D721Med (cell line): Measurements from ENCODE around the gene NLGN1.

Experiments used
- DNase-seq: peaks from one replicate; pipeline ENCODE4 v3.0.0; 2011; ENCODE audit warnings: low spot score; ENCODE audit not compliant: insufficient read length
- FAIRE-seq: peaks from 2 replicates; lab custom pipeline; 2011; peaks lifted over from hg19 to GRCh38; lab: Jason Lieb, UNC
- CTCF ChIP-seq: IDR thresholded peaks from 2 replicates; pipeline ENCODE4 v1.5.1; 2012; ENCODE audit warnings: mild to moderate bottlenecking, control low read depth; ENCODE audit not compliant: insufficient read depth; ENCODE audit errors: missing control alignments

NLGN1 gene

DNA sequence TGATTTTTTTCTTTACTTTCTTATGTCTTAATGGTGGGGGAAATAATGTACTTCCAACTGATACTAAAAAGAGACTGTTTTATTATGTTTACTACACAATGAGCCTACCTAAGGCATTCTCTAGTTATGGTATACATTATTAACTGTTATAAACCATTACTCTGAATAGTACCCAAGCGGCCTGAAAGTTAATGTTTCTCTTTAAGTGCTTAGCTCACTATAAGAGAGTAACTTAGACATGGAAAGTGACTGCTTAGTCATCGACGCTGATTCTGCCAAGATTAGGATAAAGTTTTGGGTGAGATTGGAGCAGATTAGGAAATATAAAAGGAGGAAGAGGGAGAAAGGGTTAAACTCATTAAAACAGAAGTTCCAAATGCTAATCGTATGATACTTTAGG is 365.0 kb downstream of the NLGN1 start:
- no peak for TF ChIP-seq CTCF
- DNase-seq (no peak), FAIRE-seq (no peak)

- FAIRE-seq (no peak), DNase-seq (no peak)
- no peak for TF ChIP-seq CTCF
Measured at GRCh38 chr3:173770011-173770410, 372.5 kb downstream of the NLGN1 start.

GRCh38 chr3:173770796-173771573 is 373.4 kb downstream of the NLGN1 start:
- DNase-seq (no peak), FAIRE-seq (no peak)
- TF ChIP-seq CTCF, result no peak

- no peak for TF ChIP-seq CTCF
- FAIRE-seq, result no peak
- DNase-seq, result no peak
Measured at GRCh38 chr3:173773800-173774199, 376.3 kb downstream of the NLGN1 start.

DNA sequence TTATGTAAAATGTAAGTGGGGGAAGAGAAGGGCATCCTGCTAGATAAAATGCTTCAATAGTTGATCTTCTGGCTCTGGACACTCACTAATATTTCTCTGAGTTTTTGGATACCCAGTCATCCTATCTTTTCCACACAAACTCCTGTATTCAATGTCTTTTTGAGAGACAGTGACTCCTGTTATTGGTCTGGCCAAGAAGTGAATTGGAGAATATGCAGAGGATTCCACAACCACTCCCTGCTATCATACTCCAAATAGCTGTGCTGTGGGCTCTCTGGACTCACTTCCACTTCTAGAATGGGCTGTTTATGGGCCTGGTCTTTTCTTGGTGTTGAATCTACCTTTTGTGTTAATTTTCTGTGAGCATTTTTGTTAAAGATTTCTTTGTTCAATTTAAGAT is 376.8 kb downstream of the NLGN1 start:
- no peak for TF ChIP-seq CTCF
- FAIRE-seq (no peak), DNase-seq (no peak)

DNA sequence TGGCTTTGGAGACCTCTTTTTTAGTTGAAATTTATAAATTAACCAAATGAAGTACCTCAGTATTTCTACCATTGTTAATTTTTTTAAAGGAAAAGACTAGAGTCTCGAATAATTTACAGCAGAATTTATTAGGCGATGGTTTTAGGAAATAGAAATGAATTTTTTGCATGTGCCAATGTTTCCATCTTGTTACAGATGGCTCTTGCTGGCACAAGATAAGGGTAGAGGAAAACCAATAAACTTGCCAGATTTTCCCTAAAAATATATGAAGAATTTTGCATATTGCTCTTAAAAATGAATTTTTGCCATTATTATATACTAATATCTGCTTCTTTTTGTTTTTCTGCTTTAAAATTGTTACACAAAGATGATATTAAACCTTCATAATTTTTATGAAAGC is 380.7 kb downstream of the NLGN1 start:
- FAIRE-seq (no peak), DNase-seq (no peak)
- TF ChIP-seq CTCF, result no peak

DNA sequence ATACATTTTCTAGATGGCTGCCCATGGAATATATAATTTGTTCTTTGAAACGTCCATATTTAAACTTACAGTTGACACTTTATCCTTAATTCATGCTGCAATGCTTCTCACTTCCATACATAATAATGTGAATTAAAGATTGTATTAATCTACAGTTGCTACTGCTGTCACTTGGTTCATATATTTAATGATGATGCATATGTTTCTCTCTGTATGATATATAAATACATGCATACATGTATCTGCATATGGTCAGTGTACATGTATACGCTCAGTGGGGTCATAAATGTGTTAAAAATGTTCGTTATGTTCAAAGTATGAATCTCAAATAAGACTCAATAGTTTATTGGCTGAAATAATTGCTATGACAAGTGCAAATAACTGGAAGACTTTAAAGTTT is 382.5 kb downstream of the NLGN1 start:
- DNase-seq (no peak), FAIRE-seq (peak; percentile 41)
- TF ChIP-seq CTCF, result no peak
